ENCODE measurements around the gene EBF4.
"Not testable (repeated sequence)": the region's sequence is repeated elsewhere in the genome, so short reads cannot be mapped to it uniquely, and the experiment has no call there.

EBF4 gene

DNA sequence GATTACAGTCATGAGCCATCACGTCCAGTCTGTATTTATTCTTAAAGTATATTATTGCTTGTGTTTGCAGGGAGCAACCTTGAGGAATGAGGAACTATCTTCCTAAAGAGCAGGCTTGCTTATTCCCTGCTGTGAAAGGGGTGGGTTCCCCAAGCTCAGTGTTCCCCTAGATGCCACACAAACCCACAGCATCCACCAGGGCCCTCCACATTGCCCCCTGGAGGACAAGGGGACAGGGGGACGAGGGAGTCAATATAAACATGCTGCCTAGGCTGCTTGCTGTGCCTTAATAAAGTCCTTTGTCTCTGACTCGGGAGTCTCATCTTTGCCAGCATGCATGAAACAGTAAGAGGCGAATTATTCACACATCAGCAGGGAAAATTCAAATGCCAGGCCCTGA lies 20.6 kb upstream of the EBF4 start:
- no peak for DNase-seq (ENCODE audit: low read depth, low spot score)

DNA sequence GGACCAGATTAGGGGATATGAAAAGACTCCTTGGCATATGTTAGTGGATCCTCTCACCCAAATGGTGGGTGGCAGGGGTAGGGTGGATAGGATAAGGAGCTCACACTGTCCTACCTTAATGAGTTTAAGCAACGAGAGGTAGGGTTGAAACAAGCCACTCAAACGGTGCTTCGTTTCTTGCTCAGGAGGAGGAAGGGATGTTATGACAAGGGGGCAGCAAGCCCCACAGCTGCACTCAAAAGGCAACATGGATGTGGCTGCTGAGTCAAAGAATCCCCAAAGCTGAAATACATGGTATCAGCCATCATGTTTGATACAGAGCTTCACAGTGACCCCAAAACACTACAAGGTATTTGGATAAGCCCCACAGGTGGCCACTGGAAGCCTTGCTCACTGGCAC lies 20.1 kb upstream of the EBF4 start:
- no peak for DNase-seq (ENCODE audit: low read depth, low spot score)

DNA sequence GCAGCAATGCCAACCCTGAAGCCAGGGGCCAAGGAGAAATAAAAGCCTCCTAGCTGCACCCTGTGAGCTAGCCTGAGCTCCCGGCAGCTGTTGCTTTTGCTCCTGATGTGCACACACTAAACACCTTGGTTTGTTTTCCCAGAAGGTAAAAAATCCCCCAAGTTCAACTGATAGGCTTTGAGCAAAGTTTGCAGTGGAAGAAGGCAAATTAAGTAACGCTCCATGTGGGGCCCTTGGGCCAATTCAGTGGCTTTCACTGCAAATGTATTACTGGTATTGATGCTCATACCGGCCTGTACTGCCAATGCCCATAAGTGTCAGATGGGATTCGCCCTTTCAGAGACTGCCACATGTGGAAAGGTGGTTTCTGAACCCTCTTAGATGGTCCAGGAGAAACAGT lies 19.1 kb upstream of the EBF4 start:
- DNase-seq (ENCODE audit: low read depth, low spot score) = no peak

DNA sequence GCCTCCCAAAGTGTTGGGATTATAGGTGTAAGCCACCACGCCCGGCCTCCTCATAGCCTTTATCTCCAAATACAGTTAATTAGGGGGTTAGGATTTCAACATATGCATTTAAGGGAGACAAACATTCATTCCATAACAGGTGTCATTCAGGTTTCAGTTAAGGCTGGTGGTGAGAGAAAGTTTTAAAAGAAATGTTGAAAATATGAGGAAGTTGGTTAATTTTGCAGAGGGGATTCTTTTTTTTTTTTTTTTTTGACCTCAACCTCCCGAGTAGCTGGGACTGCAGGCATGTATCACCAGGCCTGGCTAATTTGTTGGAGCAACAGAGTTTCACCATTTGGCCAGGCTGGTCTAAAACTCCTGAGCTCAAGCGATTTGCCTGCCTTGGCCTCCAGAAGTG lies 12.5 kb upstream of the EBF4 start:
- DNase-seq (ENCODE audit: low read depth, low spot score) = no peak

DNA sequence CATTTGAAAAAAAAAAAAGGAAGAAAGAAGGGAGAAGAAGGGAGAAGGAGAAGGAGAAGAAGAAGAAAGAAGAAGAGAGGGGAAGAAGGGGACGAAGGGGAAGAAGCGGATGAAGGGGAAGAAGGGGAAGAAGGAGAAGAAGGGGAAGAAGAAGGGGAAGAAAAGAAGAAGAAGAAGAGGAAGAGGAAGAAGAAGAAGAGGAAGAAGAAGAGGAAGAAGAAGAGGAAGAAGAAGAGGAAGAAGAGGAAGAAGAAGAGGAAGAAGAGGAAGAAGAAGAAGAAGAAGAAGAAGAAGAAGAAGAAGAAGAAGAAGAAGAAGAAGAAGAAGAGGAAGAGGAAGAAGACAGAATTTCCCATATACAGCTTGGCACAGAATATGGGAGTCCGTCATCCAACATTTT lies 10.5 kb upstream of the EBF4 start:
- DNase-seq (ENCODE audit: low read depth, low spot score) = not testable (repeated sequence)

DNA sequence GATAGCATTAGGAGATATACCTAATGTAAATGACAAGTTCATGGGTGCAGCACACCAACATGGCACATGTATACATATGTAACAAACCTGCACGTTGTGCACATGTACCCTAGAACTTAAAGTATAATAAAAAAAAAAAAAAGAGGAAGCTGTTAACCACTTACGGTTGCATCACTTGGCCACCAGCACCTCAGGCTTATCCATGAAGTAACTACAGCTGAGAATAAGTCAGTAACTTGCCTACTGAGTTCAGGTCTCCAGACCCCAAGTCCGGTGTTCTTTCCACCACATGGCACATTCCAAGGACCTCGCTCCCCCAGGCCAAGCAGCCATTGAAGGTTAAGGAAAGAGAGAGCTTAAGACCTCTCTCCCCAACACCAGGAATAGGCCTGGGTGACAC lies 7.8 kb upstream of the EBF4 start:
- not testable (repeated sequence) for DNase-seq (ENCODE audit: low read depth, low spot score)

DNA sequence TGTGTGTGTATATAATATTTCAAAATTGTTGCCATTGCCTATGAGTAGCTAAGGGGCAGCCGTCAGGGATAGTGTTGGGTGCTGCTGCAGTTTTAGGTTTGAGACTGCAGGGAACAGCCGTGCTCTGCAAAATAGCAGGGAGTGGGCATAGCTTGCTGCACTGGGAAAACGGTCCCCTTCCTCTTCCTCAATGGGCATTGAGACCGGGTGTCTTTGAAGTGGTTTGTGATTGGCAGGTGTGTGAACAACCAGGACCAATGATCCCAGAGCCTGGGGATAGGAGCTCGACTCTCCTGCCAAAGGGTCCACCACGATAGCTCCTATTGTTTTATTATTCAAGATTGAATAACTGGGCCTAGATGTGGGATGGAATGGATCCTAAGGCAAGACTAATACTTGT lies 5.1 kb upstream of the EBF4 start:
- no peak for DNase-seq (ENCODE audit: low read depth, low spot score)

DNA sequence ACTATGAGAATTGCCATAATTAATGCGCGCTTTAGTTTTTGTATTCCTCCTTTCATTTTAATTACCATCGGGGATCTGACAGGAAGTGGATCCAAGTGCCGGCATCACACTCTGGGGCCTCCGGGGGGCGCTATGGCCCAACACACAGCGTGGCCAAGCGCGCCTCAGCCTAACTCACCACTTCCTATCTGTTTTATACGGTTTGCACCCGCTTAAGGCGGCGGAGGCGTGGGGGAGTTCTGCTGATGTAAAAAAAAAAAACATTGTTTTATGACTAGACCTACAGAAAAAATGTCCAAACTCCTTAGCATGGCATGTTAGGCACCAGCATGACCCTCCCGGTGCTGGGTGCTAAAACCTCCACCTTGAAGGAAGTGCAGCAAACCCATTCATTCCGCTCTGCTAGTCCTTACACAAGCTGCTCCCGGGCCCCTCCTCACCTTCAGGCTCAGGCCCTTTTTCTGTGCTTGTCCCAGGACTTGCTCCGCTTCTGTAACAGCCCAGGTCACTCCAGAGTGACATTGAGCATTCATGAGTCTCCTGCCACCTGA lies 4.5 kb upstream of the EBF4 start:
- peak; percentile 56 for DNase-seq (ENCODE audit: low read depth, low spot score)

DNA sequence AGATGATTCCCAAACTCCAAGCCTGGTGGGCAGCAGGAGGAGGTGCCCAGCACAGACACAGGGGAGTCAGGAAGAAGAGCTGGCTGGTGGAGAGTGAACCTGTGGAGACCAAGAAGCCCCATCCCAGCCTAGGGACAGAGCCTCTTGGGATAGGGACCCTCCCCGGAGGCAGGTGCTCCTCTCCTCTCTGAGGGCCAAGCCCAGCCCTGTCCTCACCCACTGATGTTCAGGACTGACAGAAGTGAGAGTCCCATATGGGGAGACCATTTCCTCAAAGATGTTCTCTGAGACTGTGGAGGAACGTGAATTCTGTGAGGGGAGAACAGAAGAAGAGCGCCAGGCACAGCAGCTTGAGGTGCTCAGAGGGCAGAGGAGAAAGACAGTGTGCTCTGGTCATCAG lies 2.4 kb upstream of the EBF4 start:
- no peak for DNase-seq (ENCODE audit: low read depth, low spot score)

DNA sequence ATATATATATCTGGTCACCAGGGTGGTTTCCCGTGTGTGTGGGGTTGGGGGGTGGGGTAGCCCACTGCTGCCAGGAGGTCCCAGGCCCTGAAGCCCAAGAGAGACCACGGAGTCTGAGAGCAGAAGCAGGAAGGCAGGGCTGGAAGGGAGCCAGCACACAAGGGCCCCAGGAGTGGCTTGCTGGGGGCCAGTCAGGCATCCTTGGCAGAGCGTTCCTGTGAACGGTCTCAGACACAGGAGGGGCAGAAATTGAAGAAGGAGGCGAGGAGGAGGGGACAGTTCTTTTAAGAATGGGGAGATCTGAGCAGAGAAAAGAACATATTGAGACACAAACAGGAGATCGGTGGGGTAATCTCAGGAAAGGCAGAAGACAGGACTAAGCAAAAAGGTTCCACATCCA lies 1.9 kb upstream of the EBF4 start:
- no peak for DNase-seq (ENCODE audit: low read depth, low spot score)

DNA sequence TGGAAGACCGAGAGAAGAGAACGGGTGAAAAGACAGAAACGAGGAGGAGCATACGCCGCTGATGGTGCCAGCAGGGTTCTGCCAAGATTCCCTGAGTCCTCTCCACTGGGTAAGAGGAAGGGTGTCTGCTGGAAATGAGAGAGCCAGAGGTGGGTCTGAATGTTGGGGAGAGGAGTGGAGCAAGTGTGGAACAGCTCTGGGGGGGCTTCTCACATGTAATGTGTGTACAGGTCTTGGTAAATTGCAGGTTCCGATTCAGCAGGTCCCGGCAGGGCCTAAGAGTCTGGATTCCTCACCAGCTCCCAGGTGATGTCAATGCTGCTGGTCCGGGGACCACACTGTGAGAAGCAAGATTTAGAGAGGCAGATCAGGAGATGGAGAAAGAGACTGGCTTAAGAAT lies 1.5 kb upstream of the EBF4 start:
- DNase-seq (ENCODE audit: low read depth, low spot score) = no peak

DNA sequence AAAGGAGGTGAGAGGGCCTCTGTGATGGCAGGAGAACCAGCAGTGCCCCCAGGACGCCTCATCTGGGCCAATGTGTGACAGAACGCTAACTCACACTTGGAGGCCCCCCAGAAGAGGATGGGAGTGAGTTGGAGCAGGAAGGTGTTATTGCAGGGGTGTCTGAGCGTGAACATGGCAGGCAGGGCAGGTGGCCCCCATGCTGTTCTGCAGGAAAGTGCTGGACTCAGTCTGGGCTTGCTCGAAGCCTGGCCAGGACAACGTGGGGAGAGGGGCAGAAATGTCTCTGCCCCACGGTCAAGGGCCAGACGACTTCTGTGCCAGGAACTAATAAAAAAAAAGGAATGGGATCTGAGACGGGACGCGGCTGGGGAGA lies 931 bp upstream of the EBF4 start:
- DNase-seq (ENCODE audit: low read depth, low spot score) = no peak

DNA sequence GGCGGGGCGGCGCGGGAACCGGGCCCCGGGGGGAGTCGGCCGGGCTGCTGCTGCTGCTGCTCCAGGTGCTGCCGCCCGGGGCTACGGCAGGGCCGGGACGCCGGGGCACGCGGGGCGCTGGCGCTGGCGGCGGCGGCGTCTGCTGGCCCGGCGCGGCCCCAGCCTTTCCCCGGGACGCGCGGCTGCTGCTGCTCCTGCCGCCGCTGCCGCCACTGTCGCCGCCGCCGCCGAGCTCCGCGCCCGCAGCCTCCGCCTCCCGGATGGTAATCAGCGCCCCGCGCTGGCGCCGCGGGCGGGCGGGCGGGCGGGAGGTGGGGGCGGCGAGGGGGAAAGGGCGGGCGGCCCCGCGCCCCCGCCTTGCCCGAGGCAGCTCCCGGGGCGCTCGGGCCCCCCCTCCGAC lies 306 bp downstream of the EBF4 start:
- DNase-seq (ENCODE audit: low read depth, low spot score) = no peak

DNA sequence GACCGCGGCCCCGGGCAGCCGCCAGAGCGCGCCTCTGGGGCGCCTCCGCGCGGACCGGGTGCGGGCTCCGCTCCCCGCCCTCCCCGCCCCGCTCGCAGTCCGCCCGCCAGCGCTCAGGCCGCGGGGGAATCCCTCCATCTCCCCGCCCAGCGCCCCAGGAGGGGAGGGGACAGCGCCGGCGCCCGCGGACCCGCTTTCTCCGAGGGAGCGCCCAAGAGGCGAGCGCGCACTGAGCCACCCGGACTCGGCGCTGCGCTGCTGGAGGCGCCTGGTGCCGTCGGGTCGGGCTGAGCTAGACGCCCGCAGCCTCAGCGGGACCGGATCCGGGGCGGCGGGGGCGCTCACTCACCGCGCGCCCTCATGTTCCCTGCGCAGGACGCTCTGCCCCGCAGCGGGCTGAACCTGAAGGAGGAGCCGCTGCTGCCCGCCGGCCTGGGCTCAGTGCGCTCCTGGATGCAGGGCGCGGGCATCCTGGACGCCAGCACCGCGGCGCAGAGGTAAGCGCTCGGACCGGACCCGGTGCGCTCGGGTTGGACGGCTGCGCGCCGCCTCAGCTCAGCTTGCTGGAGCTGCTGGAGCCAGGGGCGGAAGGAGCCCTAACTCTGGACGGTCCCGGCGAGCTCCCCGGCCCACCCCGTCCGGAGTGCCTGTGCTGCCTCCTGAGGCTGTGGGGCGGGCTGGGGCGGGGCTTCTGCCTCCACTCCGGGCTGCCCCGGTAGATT lies 867 bp downstream of the EBF4 start:
- DNase-seq (ENCODE audit: low read depth, low spot score) = no peak

DNA sequence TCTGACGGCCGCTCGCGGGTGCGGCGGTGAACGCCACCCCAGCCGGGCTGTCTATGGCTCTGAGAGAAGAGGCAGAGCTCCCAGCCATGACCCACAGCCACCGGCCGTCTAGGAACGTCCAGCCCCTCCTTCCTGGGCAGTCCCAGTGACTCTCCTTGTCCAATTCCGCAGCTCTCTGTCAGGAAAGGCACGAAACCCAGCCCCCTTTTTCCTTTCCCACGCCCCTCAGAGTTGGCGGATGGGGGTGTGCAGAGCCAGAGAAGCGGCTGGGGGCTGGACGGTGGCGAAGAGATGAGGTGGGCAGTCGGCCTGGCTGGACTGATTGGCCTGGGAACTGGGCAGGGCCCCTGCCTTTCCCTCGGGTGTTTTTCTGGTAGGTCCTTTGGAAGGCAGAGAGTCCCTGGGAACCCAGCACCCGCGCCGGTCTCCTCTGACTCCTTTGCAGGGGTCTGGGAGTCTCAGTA lies 1.5 kb downstream of the EBF4 start:
- no peak for DNase-seq (ENCODE audit: low read depth, low spot score)

DNA sequence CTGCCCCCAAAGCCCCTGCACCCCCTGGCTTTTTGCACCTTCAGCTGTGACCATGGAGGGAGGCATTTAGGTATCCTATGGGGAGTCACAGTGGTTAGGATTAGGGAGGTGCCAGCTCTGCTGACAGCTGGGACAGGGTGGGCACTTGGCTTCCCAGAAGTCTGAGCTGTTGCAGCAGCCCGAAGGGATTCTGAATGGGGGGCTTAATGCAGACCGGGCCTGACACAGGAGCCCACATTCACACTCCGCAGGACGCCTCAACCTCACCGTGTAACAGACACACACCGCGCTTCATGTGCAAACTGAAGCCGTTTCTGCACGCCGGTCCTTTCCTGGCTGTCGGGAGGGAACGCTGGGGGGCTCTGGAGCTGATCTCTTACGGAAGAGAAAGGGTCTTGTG lies 1.9 kb downstream of the EBF4 start:
- no peak for DNase-seq (ENCODE audit: low read depth, low spot score)

DNA sequence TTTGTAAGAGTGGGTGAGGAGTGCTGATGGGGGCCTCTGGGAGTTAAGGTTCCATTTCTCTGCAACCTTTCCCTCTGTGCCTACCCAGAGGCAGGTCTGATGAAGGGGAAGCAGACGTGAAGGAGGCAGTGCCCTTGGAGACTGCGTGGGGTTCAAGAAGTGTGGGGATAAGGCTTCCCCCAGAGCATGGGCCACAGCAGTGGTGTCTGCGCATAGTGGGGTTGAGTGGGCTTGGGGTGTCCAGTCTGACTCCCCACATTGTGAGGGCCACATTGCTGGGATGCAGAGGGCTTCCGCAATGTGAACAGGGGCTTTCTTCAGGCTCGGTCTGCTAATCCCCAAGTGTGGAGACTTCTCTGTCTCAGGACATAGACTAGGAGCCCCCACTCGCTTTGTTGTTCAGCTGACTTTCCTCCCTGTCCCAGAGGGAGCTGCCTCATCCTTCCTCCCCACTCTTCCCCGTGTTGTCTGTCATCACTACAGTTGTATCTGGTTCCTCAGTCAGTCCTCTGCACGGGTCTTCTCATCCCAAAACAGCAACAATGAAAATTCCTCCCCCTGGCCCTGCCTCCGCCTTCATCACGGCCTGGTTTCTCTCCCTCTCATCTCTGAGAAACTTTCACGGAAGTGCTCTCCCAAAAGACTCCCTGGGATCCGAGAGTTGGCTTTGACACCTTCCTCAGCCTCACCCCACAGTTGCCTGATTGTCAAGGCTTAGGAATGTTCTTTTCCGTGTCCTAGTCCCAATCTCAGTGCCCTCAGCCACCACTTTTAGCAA lies 2.8 kb downstream of the EBF4 start:
- DNase-seq (ENCODE audit: low read depth, low spot score) = no peak

DNA sequence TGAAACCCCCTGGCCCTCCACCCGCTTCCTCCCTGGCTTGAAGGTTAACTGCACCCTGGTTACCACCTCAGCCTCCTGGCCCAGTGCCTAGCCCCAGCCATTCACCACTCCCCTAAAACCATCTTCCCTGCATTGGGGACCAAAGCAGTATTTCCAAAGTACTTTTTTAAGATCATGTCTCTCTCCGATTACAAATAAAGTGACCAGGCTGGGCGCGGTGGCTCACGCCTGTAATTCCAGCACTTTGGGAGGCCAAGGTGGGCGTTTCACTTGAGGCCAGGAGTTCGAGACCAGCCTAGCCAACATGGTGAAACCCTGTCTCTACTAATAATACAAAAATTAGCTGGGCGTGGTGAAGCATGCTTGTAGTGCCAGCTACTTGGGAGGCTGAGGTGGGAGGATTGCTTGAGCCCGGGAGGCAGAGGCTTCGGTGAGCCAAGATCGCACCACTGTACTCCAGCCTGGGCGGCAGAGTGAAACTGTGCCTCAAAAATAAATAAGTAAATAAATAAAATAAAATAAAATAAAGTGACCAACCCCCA lies 3.5 kb downstream of the EBF4 start:
- not testable (repeated sequence) for DNase-seq (ENCODE audit: low read depth, low spot score)

DNA sequence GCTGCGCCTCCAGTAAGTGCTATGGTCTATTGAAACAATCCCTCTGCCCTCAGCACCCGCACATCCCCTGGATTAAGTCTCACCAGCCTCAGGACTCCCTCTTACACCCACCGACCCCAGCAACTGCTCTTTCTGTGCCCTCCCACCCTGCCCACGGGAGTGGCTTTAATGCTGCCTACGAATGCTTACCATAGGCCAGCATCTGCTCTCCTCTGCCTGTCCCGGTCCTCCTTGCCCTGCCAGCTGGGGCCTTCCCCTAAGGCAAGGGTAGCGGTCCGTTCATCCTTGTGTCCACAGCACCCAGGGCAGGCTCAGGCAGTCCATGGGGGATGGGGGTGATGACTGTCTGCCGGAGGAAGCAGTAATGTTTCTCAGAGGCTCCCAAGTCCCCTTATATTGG lies 4.1 kb downstream of the EBF4 start:
- DNase-seq (ENCODE audit: low read depth, low spot score) = no peak

DNA sequence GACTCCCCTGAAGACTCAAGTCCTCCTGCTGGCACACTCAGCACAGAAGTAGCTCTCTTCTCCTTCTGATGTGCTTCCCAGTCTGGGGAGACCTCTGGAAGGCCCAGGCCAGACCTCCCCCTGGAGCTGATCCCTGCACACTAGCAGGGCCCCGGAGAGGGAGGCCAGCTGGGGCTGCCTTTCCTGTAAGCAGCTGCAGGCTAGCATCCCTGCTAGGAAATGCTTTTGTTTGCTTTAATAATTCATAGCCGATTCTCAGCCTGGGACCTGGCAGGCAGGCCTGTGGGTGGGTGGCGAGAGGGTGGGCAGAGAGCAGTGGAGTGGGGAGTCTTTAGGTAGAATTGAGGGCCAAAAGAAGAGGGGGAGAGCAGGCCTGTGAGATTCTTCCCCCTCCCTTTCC lies 5.2 kb downstream of the EBF4 start:
- no peak for DNase-seq (ENCODE audit: low read depth, low spot score)

DNA sequence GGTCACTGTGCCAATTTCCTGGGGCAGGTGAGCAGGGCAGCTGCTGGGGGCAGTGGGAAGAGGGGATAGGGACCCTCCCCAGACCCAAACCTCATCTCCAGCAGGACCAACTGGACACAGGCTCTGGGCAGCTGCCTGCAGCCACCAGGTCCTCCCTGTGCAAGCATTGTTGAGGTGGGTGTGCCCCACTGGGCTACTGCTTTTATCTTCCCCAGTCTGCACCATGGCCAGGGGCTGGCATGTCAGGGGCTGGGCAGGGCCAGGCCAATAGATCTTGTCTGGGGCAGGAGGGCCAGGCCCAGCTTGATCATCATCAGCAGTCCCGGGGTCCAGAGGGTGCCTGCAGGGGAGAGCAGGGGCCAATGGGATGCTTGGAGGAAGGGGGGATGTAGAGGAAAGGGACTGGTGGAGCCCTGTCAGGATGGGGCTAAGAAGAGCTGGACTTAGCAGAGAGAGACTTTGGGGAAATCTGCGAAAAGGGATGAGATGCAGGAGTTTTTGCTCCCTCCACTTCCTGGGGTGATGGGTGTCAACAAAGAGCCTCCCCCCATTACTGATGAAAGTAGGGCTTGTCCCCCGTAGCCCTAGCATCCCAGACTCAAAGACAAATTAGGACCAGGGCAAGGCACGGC lies 5.7 kb downstream of the EBF4 start:
- DNase-seq (ENCODE audit: low read depth, low spot score) = no peak

DNA sequence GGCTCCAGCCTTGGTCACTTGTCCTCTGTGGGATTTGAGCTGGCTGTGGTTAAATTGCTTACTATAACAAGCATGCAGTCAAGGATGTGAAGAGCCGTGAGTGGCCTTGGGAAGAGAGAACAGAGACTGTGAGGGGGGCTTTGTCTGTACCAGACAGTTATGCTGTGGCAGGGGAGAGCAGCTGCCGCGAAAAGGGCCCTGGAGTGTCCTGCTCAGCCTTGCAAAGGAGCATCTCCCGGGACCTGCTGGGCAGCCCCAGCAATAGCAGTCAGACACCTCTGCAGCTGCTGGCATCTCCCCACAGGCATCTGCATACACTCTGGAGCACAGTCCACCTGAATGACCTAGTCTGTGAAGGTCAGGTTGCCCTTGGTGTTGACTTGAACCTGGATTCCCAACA lies 6.3 kb downstream of the EBF4 start:
- no peak for DNase-seq (ENCODE audit: low read depth, low spot score)
